H1 (cell line): ENCODE results near the gene ARHGAP21. TPM values are rescaled to one million over a fixed set of nuclear protein-coding genes. Genes with fewer than 3 reads are reported as not detected.

Experiments used
- ASH2L ChIP-seq: fragments of 200-600, 300-600 bp; sonication (generic); IDR thresholded peaks from one replicate; pipeline ENCODE4 v1.7.1; 2017; ENCODE audit warnings: low read length
- CHD7 ChIP-seq: fragments of 300-600 bp; sonication (generic); IDR thresholded peaks from 2 replicates; pipeline ENCODE4 v1.7.1; 2012; ENCODE audit warnings: low read length, moderate library complexity, mild to moderate bottlenecking, inconsistent platforms; ENCODE audit not compliant: insufficient replicate concordance
- KDM1A ChIP-seq: fragments of 200-600, 300-600 bp; sonication (generic); IDR thresholded peaks from 2 replicates; pipeline ENCODE4 v1.7.1; 2016; ENCODE audit warnings: mild to moderate bottlenecking, low read length, borderline replicate concordance
- MAX ChIP-seq: IDR thresholded peaks from 2 replicates; pipeline ENCODE4 v1.6.1; 2012; ENCODE audit warnings: inconsistent platforms
- POU5F1 ChIP-seq: IDR thresholded peaks from 2 replicates; pipeline ENCODE4 v1.6.1; 2011; ENCODE audit warnings: low read depth, mild to moderate bottlenecking, low read length, moderate library complexity
- SP2 ChIP-seq: IDR thresholded peaks from 2 replicates; pipeline ENCODE4 v1.6.1; 2012; ENCODE audit warnings: mild to moderate bottlenecking, low read length, inconsistent platforms
- TAF1 ChIP-seq: IDR thresholded peaks from 2 replicates; pipeline ENCODE4 v1.6.1; 2011; ENCODE audit warnings: mild to moderate bottlenecking, low read depth, low read length
- TAF7 ChIP-seq: optimal IDR thresholded peaks from 2 replicates; pipeline ENCODE3; 2011; ENCODE audit warnings: low read depth, mild to moderate bottlenecking, inconsistent platforms, low read length, moderate library complexity, borderline replicate concordance
- YY1 ChIP-seq: IDR thresholded peaks from 2 replicates; pipeline ENCODE4 v1.6.1; 2011; ENCODE audit warnings: low read depth, mild to moderate bottlenecking, low read length
- polyA plus RNA-seq, 7 experiments: library from polyadenylated mRNA; depleted of rRNA in 3 of 7; stranded (reverse) in 5 of 7; unstranded in 2 of 7; fragments of >200 nt in 5 of 7; fragments of 200-250 nt in 2 of 7; gene quantifications; 1 replicate in 5 of 7; 2 replicates in 1 of 7; 4 replicates in 1 of 7; pipeline versions ENCODE4 v1.2.1 to v1.2.3, GENCODE V29; 2011 to 2013; ENCODE audit warnings: missing spikeins in 2 of 7, mixed read lengths in 2 of 7
- total RNA-seq: library from RNA; stranded (reverse); fragmentation: NEBNext Ultra II Directional; extraction: Animal tissue kit (Norgen Biotek cat#: 25700); gene quantifications from 2 replicates; pipeline ENCODE4 v1.2.1, GENCODE V29; 2021

The ARHGAP21 gene
- total and polyA plus RNA-seq, 2 of the 8 experiments (the other 6 are each of a cell fraction or from before 2014, with no cell fraction given) = 14.4 to 35.3 TPM

- TF ChIP-seq CHD7 (no peak), ASH2L (no peak), KDM1A (no peak), TAF7 (no peak), SP2 (no peak), YY1 (no peak), TAF1 (no peak), MAX (no peak), POU5F1 (no peak)
Observed at GRCh38 chr10:24533981-24534380, 189.7 kb downstream of the ARHGAP21 start (continued).
